ENCODE measurements around the gene TCOF1.

Gene TCOF1

DNA sequence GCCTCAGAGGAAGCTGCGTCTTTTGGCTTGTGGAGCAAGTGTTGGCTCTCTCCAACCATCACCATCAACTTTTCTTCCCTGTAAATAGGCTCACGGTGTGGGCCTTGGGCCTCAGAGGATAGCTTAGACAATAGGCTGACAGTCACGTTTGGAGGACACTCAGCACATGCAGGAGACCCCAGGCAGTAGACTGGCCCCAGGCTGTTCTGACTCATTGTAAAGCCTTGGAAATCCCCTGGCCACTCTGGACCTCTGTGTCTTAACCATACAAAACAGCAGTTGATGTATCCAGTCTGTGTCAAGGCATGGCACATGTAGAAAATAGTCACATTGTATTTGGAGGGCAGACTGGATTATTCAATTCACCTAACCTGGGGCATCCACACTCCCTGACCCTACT lies 36.6 kb downstream of the TCOF1 start:
- DNase-seq: no peak

DNA sequence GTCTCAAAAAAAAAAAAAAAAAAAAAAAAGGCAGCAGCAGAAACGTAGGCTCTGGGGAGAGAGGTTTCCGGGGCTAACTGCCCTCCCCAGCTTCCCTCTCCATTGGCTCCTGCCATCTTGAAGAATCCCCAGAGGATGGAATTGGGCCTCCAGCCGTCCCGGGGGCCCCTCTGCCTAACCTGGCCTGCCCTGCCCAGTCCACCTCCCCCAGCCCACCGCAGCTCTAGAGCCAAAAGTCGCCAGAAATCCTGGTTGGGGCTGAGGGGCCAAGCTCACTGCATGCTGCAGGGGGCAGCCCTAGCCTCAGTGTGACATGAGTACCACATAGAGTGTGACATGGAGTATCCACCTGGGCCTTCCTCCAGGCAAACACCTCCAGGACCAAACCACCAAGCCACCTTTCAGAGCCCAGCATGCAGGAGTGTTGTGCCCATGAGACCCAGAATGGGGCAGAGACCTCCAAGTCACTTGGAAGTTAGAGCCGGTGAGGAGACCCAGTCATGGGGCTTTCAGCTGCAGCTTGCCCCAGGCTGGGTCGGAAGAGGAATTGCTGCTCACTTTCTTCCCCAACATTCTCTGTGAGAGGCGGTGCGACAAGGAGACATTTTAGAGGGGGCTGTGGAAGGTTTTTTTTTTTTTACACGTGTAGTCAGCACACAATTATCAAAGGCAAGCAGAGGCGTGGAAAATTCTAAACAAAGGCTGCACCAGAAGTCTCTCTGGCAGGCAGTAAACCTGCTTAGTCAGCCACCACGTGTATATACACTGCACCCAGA lies 37.6 kb downstream of the TCOF1 start:
- DNase-seq: no peak

DNA sequence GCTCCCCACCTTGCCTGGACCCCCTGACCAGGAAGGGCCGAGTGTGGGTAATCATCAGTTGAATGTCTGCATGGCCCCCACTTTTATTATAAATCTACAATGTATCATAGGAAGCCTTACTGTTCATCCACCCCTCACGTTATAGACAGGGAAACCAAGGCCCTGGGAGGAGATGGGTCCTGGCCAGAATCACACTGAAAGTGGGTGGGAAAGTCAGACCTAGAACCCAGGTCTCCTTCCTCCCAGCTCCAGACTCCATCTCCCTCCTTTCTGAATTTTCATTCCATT lies 38.1 kb downstream of the TCOF1 start:
- DNase-seq: no peak

DNA sequence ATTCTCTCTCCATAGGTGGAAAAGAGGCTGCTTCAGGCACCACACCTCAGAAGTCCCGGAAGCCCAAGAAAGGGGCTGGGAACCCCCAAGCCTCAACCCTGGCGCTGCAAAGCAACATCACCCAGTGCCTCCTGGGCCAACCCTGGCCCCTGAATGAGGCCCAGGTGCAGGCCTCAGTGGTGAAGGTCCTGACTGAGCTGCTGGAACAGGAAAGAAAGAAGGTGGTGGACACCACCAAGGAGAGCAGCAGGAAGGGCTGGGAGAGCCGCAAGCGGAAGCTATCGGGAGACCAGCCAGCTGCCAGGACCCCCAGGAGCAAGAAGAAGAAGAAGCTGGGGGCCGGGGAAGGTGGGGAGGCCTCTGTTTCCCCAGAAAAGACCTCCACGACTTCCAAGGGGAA lies 38.8 kb downstream of the TCOF1 start:
- no peak for DNase-seq

DNA sequence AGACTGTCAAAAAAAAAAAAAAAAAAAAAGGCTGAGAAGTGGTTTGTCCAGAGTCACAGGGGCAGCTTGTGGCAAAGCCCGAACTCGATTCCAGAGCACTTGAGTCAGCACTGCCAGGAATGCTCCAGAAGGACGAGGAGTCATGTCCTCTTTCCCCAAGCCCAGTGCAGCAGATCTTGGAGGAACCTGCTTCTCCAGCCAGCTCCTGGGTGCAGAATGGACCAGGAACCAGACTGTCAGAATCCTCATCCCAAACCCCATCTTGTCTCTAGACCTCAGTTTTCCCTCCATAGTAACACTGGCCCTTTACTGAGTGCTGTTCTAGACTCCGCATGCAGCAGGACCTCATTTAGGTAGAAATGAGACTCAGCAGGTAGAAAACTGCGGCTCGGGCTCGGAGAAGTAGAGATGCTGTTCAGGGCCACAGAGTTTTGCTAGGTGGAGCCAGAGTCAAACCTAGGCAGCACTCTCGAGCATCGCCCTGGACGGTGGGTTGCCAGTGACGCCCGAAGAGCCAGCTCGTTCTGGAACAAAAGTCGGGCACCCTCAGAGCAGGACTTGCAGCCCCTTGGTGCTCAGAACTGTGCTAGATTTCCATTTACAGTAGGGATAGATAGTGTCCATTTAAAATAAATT lies 39.8 kb downstream of the TCOF1 start:
- no peak for DNase-seq

DNA sequence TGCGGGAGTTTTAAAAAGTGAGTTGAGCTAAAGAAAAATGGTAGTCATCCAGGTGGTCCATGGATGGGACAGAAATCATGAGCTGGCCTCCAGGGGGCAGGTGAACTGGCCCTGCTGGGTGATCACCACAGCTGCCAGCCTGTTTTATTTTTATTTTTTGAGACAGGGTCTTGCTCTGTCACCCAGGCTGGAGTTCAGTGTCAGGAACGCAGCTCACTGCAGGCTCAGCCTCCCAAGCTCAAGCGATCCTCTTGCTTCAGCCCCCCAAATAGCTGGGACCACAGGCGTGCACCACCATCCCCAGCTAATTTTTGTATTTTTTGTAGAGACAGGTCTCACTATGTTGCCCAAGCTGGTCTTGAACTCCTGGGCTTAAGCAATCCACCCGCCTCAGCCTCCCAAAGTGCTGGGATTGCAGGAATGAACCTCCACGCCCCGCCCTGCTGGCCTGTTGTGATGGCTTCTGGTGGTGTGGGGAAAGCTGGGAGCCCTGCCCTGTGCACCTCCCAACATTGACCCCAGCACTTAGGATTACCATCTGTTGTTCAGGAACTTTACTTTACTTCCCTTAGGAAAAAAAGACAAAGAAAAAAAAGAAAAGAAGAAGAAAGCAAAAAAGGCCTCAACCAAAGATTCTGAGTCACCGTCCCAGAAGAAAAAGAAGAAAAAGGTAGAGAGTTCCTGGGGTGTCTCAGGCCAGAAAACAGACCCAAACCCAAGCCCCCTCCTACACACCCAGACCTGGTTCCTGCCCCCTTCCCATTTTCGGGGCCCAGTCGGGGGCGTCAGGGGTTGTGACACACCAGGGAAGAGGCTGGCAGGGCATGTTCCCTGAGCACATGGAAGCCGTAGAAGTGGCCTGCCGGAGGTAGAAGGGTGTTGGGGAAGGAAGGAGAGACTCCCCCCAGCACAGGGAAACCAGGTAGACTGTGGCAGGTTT lies 40.6 kb downstream of the TCOF1 start:
- DNase-seq: no peak

GRCh38 chr5:150398722-150399523 lies 41.4 kb downstream of the TCOF1 start:
- DNase-seq: no peak

- DNase-seq: no peak
These were observed 42.2 kb downstream of the TCOF1 start for GRCh38 chr5:150399524-150400211.

GRCh38 chr5:150400316-150401075 lies 43.0 kb downstream of the TCOF1 start:
- no peak for DNase-seq

GRCh38 chr5:150401076-150401375 lies 43.5 kb downstream of the TCOF1 start:
- DNase-seq: no peak

GRCh38 chr5:150401376-150402228 lies 44.1 kb downstream of the TCOF1 start:
- DNase-seq: no peak

- DNase-seq: no peak
These were observed 44.8 kb downstream of the TCOF1 start for GRCh38 chr5:150402229-150402773.

GRCh38 chr5:150402901-150403342 lies 45.4 kb downstream of the TCOF1 start:
- no peak for DNase-seq

- no peak for DNase-seq
These were observed 46.6 kb downstream of the TCOF1 start for GRCh38 chr5:150404121-150404520.

GRCh38 chr5:150404535-150404934 lies 47.0 kb downstream of the TCOF1 start:
- no peak for DNase-seq

DNA sequence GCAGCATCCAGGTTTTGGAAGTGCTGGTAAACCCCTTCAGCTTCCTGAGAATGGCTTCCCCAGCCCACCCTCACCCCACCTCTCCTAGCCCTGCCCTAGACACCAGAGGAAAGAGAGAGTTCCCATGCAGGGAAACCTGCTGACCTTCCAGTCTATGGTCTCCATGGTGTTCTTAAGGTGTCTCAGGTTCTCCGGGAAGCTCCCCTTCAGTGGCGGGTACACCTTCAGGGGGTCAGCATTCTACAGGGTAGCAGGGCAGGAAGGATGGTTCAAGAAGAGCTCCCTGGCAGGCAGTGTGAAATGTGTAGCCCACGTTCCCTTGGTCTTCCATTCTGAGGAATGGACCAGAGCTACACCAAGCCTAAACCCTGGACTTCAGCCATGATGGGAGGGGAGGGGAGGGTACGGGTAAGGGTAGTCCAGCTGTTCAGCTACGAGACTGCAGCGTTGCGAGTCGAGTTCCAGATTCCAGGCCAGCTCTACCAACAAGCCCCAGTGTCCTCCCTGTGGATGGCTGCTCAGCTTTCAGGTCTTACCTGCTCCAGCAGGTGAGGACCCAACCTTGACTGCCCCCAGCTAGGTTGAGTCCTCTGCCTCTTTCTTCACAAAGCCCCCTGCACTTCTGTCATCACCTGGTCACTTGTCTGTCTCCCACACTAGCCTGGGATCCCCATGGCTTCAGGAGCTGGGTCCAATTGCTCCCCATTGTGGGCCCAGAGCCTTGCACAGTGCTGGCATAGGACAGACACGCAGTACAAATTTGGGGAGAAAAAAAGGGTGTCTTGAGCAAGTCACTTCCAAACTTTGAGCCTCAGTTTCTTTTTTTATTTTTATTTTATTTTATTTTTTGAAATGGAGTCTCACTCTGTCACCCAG lies 47.7 kb downstream of the TCOF1 start:
- no peak for DNase-seq

GRCh38 chr5:150406103-150406722 lies 48.7 kb downstream of the TCOF1 start:
- no peak for DNase-seq

- DNase-seq: no peak
These were observed 49.2 kb downstream of the TCOF1 start for GRCh38 chr5:150406723-150407095.

Measured in stimulated activated CD4-positive, alpha-beta T cell treated with anti-CD3 and anti-CD28 coated beads, Interleukin-2, amount 100 ng/mL, for 48 hours (primary cell).